ENCODE measurements around the gene ABL1. TPM values are rescaled to one million over a fixed set of nuclear protein-coding genes. Genes with fewer than 3 reads are reported as not detected.

Gene ABL1
- total RNA-seq, 1 experiment from 2014 or later, result 83.6 TPM

GRCh38 chr9:130905125-130905901 lies 70.3 kb downstream of the ABL1 start:
- Histone ChIP-seq H2BK120ac (ENCODE audit: low read depth, low read length, poor library complexity, severe bottlenecking) (no peak overlapping the region), H3K27me3 (ENCODE audit: insufficient read depth, low read length) (no peaks in the 10 kb centered on the region), H3K9me3 (ENCODE audit: control insufficient read depth, low read depth, low read length) (no peaks in the 10 kb centered on the region), H3K9ac (ENCODE audit: extremely low read depth, insufficient read length, low read length) (no peak overlapping the region), H4K91ac (ENCODE audit: insufficient read length, low read depth, low read length) (no peak overlapping the region), H3K18ac (ENCODE audit: insufficient read length, low read depth, low read length) (no peak overlapping the region), H3K23me2 (ENCODE audit: insufficient read length, low read depth, low read length, poor library complexity, severe bottlenecking) (no peaks in the 10 kb centered on the region), H3K4ac (ENCODE audit: low read depth, low read length) (no peak overlapping the region), H2AK5ac (ENCODE audit: insufficient read length, low read length) (no peak overlapping the region), H4K20me1 (ENCODE audit: control insufficient read depth, insufficient read depth, insufficient read length) (no peaks in the 10 kb centered on the region), H4K8ac (replicated peaks; ENCODE audit: insufficient read length, low read depth, low read length) (no peak overlapping the region), H3K4me1 (ENCODE audit: insufficient read depth, low read length) (no peaks in the 10 kb centered on the region), H3K27ac (ENCODE audit: insufficient read length, low read depth, low read length) (no peak overlapping the region), H3K79me1 (ENCODE audit: insufficient read depth, low read depth, low read length, poor library complexity, severe bottlenecking) (no peaks in the 10 kb centered on the region), H2BK12ac (ENCODE audit: insufficient read length, low read depth, low read length) (no peak overlapping the region), H2BK5ac (ENCODE audit: insufficient read length, low read length) (no peak overlapping the region), H2BK15ac (ENCODE audit: low read depth, low read length) (no peak overlapping the region), H4K5ac (ENCODE audit: insufficient read length, low read depth, low read length) (no peak overlapping the region), H3K14ac (ENCODE audit: insufficient read depth, low read length) (no peak overlapping the region), H2AFZ (ENCODE audit: low read length) (no peak overlapping the region), H3K4me2 (ENCODE audit: insufficient read depth, insufficient read length, low read length) (no peak overlapping the region), H3K79me2 (ENCODE audit: insufficient read depth, low read length) (no peaks in the 10 kb centered on the region), H2BK20ac (ENCODE audit: low read depth, low read length, poor library complexity, severe bottlenecking) (no peak overlapping the region), H3T11ph (ENCODE audit: low read length) (no peak overlapping the region), H3K56ac (ENCODE audit: insufficient read length, low read depth, low read length) (no peak overlapping the region), H3K23ac (ENCODE audit: insufficient read length, low read depth, low read length) (no peak overlapping the region)
- no CpG with 5 or more reads among the region's 24 CpGs for WGBS (ENCODE audit: extremely low coverage, insufficient read length, low lambda C conversion rate)
- Mint-ChIP-seq H3K9me3 (no peaks in the 10 kb centered on the region), H3K27ac (no peak overlapping the region), H3K27me3 (ENCODE audit: low read depth) (no peaks in the 10 kb centered on the region), H3K36me3 (ENCODE audit: insufficient read depth in 1 of 3, low read depth in 3 of 3) (no peaks in the 10 kb centered on the region; a peak in 1 of 7 replicates), H3K4me1 (peaks cover 0 to 24% of the 10 kb centered on the region in 2 experiments; a peak in 2 of 4 replicates), H3K4me3 (no peak overlapping the region)
- no peak for DNase-seq
- TF ChIP-seq, protein P1, sequence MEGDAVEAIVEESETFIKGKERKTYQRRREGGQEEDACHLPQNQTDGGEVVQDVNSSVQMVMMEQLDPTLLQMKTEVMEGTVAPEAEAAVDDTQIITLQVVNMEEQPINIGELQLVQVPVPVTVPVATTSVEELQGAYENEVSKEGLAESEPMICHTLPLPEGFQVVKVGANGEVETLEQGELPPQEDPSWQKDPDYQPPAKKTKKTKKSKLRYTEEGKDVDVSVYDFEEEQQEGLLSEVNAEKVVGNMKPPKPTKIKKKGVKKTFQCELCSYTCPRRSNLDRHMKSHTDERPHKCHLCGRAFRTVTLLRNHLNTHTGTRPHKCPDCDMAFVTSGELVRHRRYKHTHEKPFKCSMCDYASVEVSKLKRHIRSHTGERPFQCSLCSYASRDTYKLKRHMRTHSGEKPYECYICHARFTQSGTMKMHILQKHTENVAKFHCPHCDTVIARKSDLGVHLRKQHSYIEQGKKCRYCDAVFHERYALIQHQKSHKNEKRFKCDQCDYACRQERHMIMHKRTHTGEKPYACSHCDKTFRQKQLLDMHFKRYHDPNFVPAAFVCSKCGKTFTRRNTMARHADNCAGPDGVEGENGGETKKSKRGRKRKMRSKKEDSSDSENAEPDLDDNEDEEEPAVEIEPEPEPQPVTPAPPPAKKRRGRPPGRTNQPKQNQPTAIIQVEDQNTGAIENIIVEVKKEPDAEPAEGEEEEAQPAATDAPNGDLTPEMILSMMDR (conservative IDR thresholded peaks at IDR 0.05), result no peak
